Thyroid gland (tissue), 4 donors: ENCODE results near the gene PCCA. TPM values are rescaled to one million over a fixed set of nuclear protein-coding genes. Genes with fewer than 3 reads are reported as not detected.
"Not testable (repeated sequence)": the region's sequence is repeated elsewhere in the genome, so short reads cannot be mapped to it uniquely, and the experiment has no call there.

ENCODE experiments used
- DNase-seq, 2 donors: peaks; one replicate each; pipeline ENCODE4 v3.0.0-alpha.2; 2019
- H3K27ac ChIP-seq, 3 donors: fragments of 200-600 bp; sonication (generic); 1 replicate in 2 of 3; 2 replicates in 1 of 3; pipeline ENCODE4 v1.5.1; 2016 to 2019; ENCODE audit warnings: mild to moderate bottlenecking in 1 of 3, moderate library complexity in 1 of 3
- H3K27me3 ChIP-seq: fragments of 200-600 bp; sonication (generic); one replicate; pipeline ENCODE4 v1.5.1; 2019
- H3K36me3 ChIP-seq, 2 donors: fragments of 200-600 bp; sonication (generic); one replicate each; pipeline ENCODE4 v1.5.1; 2016 to 2019
- H3K4me1 ChIP-seq, 2 donors: fragments of 200-600 bp; sonication (generic); one replicate each; pipeline ENCODE4 v1.5.1; 2017 to 2019
- H3K4me3 ChIP-seq, 3 donors: fragments of 200-600 bp; sonication (generic); replicated peaks in 1 of 3; 1 replicate in 2 of 3; 2 replicates in 1 of 3; pipeline ENCODE4 v1.5.1; 2016; ENCODE audit warnings: mild to moderate bottlenecking in 1 of 3
- H3K9me3 ChIP-seq: fragments of 200-600 bp; sonication (generic); one replicate; pipeline ENCODE4 v1.5.1; 2017
- CTCF ChIP-seq, 6 experiments: fragments of 200-600 bp in 3 of 6; fragments of 450-650 bp in 3 of 6; sonication (generic) in 3 of 6; IDR thresholded peaks; one replicate each; pipeline ENCODE4 v1.5.1; 2016 to 2019; ENCODE audit warnings: antibody characterized with exemption in 6 of 6, mild to moderate bottlenecking in 2 of 6, inconsistent platforms in 1 of 6, moderate library complexity in 1 of 6
- POLR2A ChIP-seq, 2 donors: fragments of 450-650 bp; IDR thresholded peaks; one replicate each; pipeline ENCODE4 v1.6.1; 2017; ENCODE audit warnings: antibody characterized with exemption in 2 of 2, mild to moderate bottlenecking in 2 of 2, moderate library complexity in 1 of 2
- WGBS, 2 donors: methylation state at CpG; one replicate each; pipeline ENCODE4 v1.1.5; 2017; 5-methylcytosine and 5-hydroxymethylcytosine counted together
- intact Hi-C: fragments of 100-400 bp; cut with DNase I; formaldehyde crosslinking; loops from one replicate; pipeline ENCODE4 v1.15.1; 2023
- total RNA-seq, 4 donors: library from RNA; depleted of rRNA; stranded (reverse); fragments of >200 nt; gene quantifications; one replicate each; pipeline ENCODE4 v1.2.3, GENCODE V29; 2016

PCCA gene
- total RNA-seq, 4 donors from 2014 or later: 54.3 to 95.2 (median 67.7) TPM

- TF ChIP-seq POLR2A (IDR thresholded peaks at IDR 0.05) (no peak), CTCF (IDR thresholded peaks at IDR 0.05) (no peak)
- intact Hi-C loops: no loop called here
Observed at GRCh38 chr13:100068133-100068931, 20.6 kb upstream of the PCCA start.

DNA sequence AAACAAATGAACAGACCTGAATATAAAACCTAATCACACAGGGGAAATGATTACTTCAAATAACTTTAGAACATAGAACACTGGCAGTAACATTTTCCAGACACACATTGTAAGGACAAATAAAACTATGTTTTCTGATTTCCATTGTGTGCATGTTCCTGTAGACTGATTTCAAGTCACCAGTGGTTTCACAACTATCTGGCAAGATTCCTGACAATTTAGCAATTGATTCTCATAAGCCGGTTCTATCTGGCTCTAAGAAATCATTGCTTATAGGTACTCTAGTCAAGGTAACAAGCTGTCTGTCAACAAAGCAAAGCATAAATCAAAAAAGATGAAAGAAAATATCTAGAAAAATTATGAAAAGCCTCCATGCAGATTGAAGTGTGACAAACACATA is 19.6 kb upstream of the PCCA start:
- H3K9me3 ChIP-seq: no peaks in the 10 kb centered on the region
- no peaks in the 10 kb centered on the region for H3K4me1 ChIP-seq
- no peak overlapping the region for H3K27ac ChIP-seq
- no peaks in the 10 kb centered on the region for H3K27me3 ChIP-seq
- TF ChIP-seq CTCF (IDR thresholded peaks at IDR 0.05): no peak
- TF ChIP-seq POLR2A (IDR thresholded peaks at IDR 0.05): no peak
- no peak overlapping the region for H3K4me3 ChIP-seq
- 16 to 42% methylated on average over 1 of the region's 1 CpG for WGBS, 2 donors
- DNase-seq: no peak
- no peaks in the 10 kb centered on the region for H3K36me3 ChIP-seq
- intact Hi-C loops: no loop called here

More at GRCh38 chr13:100068133-100068931, 20.6 kb upstream of the PCCA start:
- Histone ChIP-seq H3K27me3 (no peaks in the 10 kb centered on the region), H3K27ac (no peak overlapping the region), H3K4me3 (no peak overlapping the region), H3K9me3 (no peaks in the 10 kb centered on the region), H3K36me3 (no peaks in the 10 kb centered on the region), H3K4me1 (no peaks in the 10 kb centered on the region)
- DNase-seq: no peak
- WGBS, 2 donors: 95 to 96% methylated on average over 3 of the region's 3 CpGs

GRCh38 chr13:100075700-100076587 is 12.9 kb upstream of the PCCA start:
- Histone ChIP-seq H3K4me1 (no peaks in the 10 kb centered on the region), H3K9me3 (no peaks in the 10 kb centered on the region), H3K27me3 (no peaks in the 10 kb centered on the region), H3K36me3 (no peaks in the 10 kb centered on the region), H3K4me3 (no peak overlapping the region), H3K27ac (no peak overlapping the region)
- 65 to 86% methylated on average over 10 of the region's 10 CpGs for WGBS, 2 donors
- intact Hi-C loops: no loop called here
- TF ChIP-seq CTCF (IDR thresholded peaks at IDR 0.05) (no peak), POLR2A (IDR thresholded peaks at IDR 0.05) (no peak)
- DNase-seq: no peak

DNA sequence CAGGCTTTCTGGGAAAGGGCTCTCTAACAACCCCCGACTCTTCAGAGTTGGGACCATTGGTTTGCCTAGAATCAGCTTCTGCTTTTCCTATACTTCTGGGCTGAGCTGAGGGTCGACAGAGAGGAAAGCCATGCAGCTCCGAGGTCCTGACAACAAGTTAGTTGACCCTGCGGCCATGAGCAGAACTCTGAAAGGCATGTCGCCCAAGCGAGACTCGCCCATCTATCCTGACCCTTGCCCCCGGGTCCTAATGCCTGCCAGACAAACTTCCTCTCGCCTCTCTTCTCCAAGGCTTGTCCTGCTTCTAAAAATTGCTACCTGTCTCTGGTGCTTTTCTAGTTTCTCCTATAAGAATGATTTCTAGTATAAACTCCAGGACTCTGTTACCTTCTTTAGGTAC is 9.9 kb upstream of the PCCA start:
- H3K27me3 ChIP-seq, H3K4me3 ChIP-seq, H3K27ac ChIP-seq, H3K4me1 ChIP-seq, intact Hi-C loops, H3K36me3 ChIP-seq, H3K9me3 ChIP-seq, DNase-seq: not testable (repeated sequence)
- WGBS, 2 donors: 91 to 94% methylated on average over 9 of the region's 9 CpGs

- H3K9me3 ChIP-seq, H3K36me3 ChIP-seq, H3K27ac ChIP-seq, H3K4me3 ChIP-seq, H3K4me1 ChIP-seq, DNase-seq, H3K27me3 ChIP-seq: not testable (repeated sequence)
- intact Hi-C loops: loop anchor here (10.0 kb wide), 1 partner anchor 151 kb away; no protein-coding TSS in a partner anchor
- 88 to 89% methylated on average over 6 of the region's 6 CpGs for WGBS, 2 donors
Observed at GRCh38 chr13:100083401-100083800, 5.5 kb upstream of the PCCA start.

DNA sequence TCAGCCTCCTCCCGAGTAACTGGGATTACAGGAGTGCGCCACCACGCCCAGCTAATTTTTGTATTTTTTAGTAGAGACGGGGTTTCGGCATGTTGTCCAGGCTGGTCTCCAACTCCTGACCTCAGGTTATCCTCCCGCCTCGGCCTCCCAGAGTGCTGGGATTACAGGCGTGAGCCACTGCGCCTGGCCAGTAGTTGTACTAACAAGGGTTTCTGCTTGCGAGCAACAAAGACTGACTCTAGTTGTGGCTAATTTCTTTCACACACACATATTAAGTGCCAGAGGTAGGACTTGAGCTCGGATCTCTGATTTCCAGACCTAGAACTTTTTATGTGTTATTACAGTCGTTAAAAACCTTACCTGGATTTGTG is 635 bp upstream of the PCCA start:
- no peaks in the 10 kb centered on the region for H3K36me3 ChIP-seq
- no peak for TF ChIP-seq CTCF (IDR thresholded peaks at IDR 0.05)
- no peak for TF ChIP-seq POLR2A (IDR thresholded peaks at IDR 0.05)
- H3K27me3 ChIP-seq: no peaks in the 10 kb centered on the region
- no peak for DNase-seq
- intact Hi-C loops: loop anchor here (10.0 kb wide), 1 partner anchor 147 kb away; no protein-coding TSS in a partner anchor
- H3K4me3 ChIP-seq: peak overlapping the region; percentile 44 to 84 (median 84)
- H3K27ac ChIP-seq: no peak overlapping the region
- peaks cover 15 to 22% of the 10 kb centered on the region in 2 donors for H3K4me1 ChIP-seq
- WGBS, 2 donors: 51 to 55% methylated on average over 12 of the region's 12 CpGs
- no peaks in the 10 kb centered on the region for H3K9me3 ChIP-seq
